GM20000 (cell line): Measurements from ENCODE around the gene E4F1.

Source experiments
- DNase-seq: peaks from one replicate; pipeline ENCODE4 v3.0.0; 2012; ENCODE audit warnings: low spot score
- TF ChIP-seq, protein P1 (sequence below): IDR thresholded peaks from 2 replicates; pipeline ENCODE4 v1.5.1; 2012; ENCODE audit warnings: mild to moderate bottlenecking, control low read depth; ENCODE audit errors: extremely low read depth, missing control alignments

Gene E4F1

DNA sequence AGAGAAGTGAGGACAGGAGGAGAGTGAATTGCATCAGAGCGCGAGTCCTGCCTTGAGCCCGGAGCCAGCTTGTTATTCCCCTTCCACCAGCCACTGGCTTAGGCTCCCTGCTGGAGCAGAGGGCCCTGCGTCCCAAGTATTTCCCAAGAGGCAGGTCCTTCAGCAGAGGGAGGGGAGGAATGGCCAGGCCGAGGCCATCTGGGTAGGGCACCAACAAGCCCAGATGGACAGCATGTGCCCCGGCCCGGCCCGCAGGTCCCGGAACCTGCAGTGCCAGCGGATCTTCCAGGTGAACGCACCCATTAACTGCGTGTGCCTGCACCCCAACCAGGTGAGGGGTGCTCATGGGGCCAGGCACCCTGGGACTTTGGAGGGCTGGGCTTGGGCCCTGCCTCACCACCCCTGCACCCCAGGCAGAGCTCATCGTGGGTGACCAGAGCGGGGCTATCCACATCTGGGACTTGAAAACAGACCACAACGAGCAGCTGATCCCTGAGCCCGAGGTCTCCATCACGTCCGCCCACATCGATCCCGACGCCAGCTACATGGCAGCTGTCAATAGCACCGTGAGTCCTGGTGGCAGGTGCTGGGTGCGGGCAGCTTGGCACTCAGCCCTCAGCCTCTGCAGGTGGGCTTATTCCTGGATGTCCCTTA lies 16.5 kb upstream of the E4F1 start:
- TF ChIP-seq, protein P1, sequence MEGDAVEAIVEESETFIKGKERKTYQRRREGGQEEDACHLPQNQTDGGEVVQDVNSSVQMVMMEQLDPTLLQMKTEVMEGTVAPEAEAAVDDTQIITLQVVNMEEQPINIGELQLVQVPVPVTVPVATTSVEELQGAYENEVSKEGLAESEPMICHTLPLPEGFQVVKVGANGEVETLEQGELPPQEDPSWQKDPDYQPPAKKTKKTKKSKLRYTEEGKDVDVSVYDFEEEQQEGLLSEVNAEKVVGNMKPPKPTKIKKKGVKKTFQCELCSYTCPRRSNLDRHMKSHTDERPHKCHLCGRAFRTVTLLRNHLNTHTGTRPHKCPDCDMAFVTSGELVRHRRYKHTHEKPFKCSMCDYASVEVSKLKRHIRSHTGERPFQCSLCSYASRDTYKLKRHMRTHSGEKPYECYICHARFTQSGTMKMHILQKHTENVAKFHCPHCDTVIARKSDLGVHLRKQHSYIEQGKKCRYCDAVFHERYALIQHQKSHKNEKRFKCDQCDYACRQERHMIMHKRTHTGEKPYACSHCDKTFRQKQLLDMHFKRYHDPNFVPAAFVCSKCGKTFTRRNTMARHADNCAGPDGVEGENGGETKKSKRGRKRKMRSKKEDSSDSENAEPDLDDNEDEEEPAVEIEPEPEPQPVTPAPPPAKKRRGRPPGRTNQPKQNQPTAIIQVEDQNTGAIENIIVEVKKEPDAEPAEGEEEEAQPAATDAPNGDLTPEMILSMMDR: no peak
- DNase-seq: no peak

DNA sequence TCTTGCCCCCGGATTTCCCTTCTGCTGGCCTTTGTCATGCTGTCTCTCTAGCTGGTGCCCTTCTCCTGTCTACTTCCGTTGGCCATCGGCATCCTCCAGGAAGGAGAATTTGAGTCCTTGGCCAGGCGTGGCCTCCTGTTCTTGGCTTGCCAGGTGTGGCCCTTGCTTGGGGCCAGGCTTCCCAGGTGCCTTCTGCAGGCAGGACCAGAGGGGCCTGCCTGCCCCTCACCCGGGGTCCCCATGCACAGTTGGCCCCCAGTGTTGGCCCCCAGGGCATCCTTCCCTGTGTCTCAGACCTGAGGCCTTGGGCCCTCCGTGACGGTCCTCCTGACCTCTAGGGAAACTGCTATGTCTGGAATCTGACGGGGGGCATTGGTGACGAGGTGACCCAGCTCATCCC lies 15.5 kb upstream of the E4F1 start:
- DNase-seq: no peak
- TF ChIP-seq, protein P1: no peak

DNA sequence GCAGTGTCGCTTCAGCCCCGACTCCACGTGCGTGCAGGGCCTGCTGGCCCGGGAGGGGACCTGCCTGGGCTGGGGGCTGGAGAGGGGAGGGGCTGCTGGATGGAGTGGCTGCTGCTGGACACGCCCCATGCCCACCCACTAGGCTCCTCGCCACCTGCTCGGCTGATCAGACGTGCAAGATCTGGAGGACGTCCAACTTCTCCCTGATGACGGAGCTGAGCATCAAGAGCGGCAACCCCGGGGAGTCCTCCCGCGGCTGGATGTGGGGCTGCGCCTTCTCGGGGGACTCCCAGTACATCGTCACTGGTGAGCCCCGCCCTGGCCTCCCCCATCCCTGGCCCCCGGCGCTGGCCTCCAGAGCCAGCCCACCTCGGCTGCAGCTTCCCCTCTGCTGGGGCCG lies 15.1 kb upstream of the E4F1 start:
- TF ChIP-seq, protein P1: no peak
- no peak for DNase-seq

DNA sequence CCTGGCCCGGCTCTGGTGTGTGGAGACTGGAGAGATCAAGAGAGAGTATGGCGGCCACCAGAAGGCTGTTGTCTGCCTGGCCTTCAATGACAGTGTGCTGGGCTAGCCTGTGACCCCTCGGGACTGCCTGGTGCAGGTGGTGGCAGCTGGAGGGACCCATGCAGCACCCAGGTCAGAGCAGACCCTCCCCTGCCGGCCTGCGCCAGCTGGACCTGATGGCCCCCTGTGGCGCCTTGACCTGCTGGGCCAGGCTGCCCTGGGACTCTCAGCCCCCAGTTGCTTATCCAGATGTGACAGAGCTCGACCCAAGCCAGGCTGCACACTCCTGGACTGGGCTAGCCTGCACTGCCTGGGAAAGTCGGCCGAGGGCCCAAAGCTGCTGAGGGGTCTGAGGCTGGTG lies 14.6 kb upstream of the E4F1 start:
- TF ChIP-seq, protein P1: no peak
- no peak for DNase-seq

DNA sequence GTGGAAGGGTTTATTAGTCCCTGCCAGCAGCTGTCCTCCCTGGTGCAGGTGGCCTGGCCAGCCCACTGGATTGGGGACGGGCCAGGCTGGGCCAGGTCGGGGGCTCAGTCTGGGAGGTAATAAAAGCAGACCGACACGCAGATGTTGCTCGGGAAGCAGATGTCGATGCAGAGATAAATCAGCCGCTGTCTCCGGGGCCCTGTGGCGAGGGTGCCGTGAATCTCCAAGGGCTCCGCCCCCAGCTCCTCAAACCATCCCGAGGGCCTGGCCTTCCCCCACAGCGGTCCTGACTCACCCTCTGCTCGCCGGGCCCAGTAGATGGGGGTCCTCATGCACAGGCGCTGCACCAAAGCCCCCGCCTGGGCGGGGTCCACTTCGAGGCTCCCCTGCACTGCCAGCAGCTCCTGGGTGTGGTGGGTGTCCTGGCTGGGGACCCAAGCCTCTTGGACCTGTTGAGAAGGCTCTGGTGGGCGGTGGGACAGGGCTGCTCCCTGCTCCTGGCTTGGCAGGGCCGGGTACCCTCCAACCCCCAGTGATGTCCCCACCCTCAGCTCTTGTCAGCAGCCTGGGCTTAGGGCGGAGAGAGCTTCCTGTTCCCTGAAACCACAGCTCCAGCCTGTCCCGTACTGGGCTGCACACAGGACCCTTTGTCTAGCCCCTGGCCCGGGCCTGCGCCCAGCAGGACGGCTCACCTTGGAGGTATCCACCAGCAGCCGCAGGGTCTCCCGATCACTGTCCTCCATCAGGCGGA lies 14.0 kb upstream of the E4F1 start:
- no peak for DNase-seq
- TF ChIP-seq, protein P1: no peak

DNA sequence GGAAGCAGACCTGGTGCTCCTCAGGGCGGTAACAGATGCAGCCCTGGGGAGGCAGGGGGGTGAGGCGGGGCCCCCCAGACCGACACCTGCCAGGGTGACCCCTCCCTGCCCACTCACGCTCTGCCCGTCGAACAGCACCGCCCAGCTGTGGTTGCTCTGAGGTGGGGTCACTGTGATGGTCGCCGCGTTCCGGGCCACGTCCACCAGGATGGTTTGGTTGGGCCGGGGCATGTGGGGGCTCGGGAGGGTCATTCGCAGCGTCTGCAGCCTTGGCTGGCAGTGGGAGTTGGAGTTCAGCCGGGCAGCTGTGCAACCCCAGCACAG lies 13.4 kb upstream of the E4F1 start:
- TF ChIP-seq, protein P1: no peak
- DNase-seq: no peak
